Measurements from ENCODE around the gene SLC23A3. TPM values are rescaled to one million over a fixed set of nuclear protein-coding genes. Genes with fewer than 3 reads are reported as not detected.

The SLC23A3 gene
- total and polyA plus RNA-seq, 2 experiments from 2014 or later: 0.58 to 1.2 TPM

- H3F3A ChIP-seq (ENCODE audit: insufficient read depth): peaks cover 23% of the 10 kb centered on the region
- no peak for TF ChIP-seq EZH2 (IDR thresholded peaks at IDR 0.05; ENCODE audit: insufficient read depth, poor library complexity, severe bottlenecking)
- H3K79me2 ChIP-seq (ENCODE audit: insufficient read depth): peaks cover 46% of the 10 kb centered on the region
- peaks cover 18% of the 10 kb centered on the region; the same call in 1 of the 2 replicates for H3K36me3 ChIP-seq (ENCODE audit: low read depth)
- no peaks in the 10 kb centered on the region for H3K9me2 ChIP-seq (ENCODE audit: insufficient read depth)
- peak overlapping the region; percentile 92 for H3K4me3 ChIP-seq
- H3K4me1 ChIP-seq (ENCODE audit: insufficient read depth): peaks cover 28% of the 10 kb centered on the region
- H3K9me3 ChIP-seq (ENCODE audit: low read depth): no peaks in the 10 kb centered on the region
- H4K20me1 ChIP-seq (ENCODE audit: insufficient read depth): no peaks in the 10 kb centered on the region; the same call in 1 of the 2 replicates
- DNase-seq: no peak
- no peak overlapping the region for H2AFZ ChIP-seq
- no peaks in the 10 kb centered on the region for H3K27me3 ChIP-seq (replicated peaks; ENCODE audit: insufficient read depth)
- in situ Hi-C loops (cut with MboI): no loop called here
- 62% methylated on average over 7 of the region's 7 CpGs for WGBS, 2 experiments (ENCODE audit: low coverage in 1 of 2, low lambda C conversion rate in 2 of 2, missing lambda C conversion rate in 2 of 2)
- peak overlapping the region; percentile 95 for H3K9ac ChIP-seq
- H3K27ac ChIP-seq: peak overlapping the region; percentile 98; the same call in 1 of the 2 replicates
- H3K4me2 ChIP-seq (ENCODE audit: unreplicated experiment): peak overlapping the region; percentile 98
These were observed 5.7 kb upstream of the SLC23A3 start for GRCh38 chr2:219175486-219175885.

DNA sequence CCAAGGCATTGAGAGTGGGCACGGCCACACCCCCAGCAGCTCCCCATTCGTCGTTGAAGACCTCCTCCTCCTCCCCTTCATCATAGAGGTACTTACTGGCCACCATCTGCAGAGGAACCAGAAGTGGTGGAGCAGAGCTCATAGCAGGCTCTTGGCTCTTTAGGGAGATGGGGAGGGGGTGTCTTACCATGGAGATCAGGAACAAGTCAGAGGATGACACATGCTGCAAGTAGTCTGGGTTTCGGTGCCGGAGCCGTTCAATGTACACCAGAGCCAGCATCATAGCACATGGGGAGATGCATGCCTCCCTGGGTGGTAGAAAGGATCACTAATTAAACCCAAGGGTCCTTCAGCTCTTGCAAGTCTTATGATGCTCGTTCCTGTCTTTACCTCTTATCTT lies 5.0 kb upstream of the SLC23A3 start:
- 83 to 89% methylated on average over 7 of the region's 7 CpGs for WGBS, 2 experiments (ENCODE audit: low coverage in 1 of 2, low lambda C conversion rate in 2 of 2, missing lambda C conversion rate in 2 of 2)
- Histone ChIP-seq H3K4me2 (ENCODE audit: unreplicated experiment) (no peak overlapping the region), H3F3A (ENCODE audit: insufficient read depth) (peaks cover 26% of the 10 kb centered on the region), H3K36me3 (ENCODE audit: low read depth) (peaks cover 16% of the 10 kb centered on the region; the same call in 1 of the 2 replicates), H3K4me3 (no peak overlapping the region), H3K9me2 (ENCODE audit: insufficient read depth) (no peaks in the 10 kb centered on the region), H3K4me1 (ENCODE audit: insufficient read depth) (peaks cover 28% of the 10 kb centered on the region), H3K27ac (no peak overlapping the region), H3K9ac (no peak overlapping the region), H3K9me3 (ENCODE audit: low read depth) (no peaks in the 10 kb centered on the region), H2AFZ (no peak overlapping the region), H3K27me3 (replicated peaks; ENCODE audit: insufficient read depth) (no peaks in the 10 kb centered on the region), H3K79me2 (ENCODE audit: insufficient read depth) (peaks cover 39% of the 10 kb centered on the region), H4K20me1 (ENCODE audit: insufficient read depth) (no peaks in the 10 kb centered on the region; the same call in 1 of the 2 replicates)
- DNase-seq: no peak
- TF ChIP-seq EZH2phosphoT487 (IDR thresholded peaks at IDR 0.05; ENCODE audit: insufficient read depth, low read depth) (no peak), EZH2 (IDR thresholded peaks at IDR 0.05; ENCODE audit: insufficient read depth, poor library complexity, severe bottlenecking) (no peak)
- in situ Hi-C loops (cut with MboI): no loop called here

GRCh38 chr2:219174146-219174545 lies 4.3 kb upstream of the SLC23A3 start:
- H3K9me3 ChIP-seq (ENCODE audit: low read depth): no peaks in the 10 kb centered on the region
- 49 to 50% methylated on average over 3 of the region's 3 CpGs for WGBS, 2 experiments (ENCODE audit: low coverage in 1 of 2, low lambda C conversion rate in 2 of 2, missing lambda C conversion rate in 2 of 2)
- H3K4me3 ChIP-seq: no peak overlapping the region
- in situ Hi-C loops (cut with MboI): no loop called here
- peaks cover 11% of the 10 kb centered on the region; the same call in 1 of the 2 replicates for H3K36me3 ChIP-seq (ENCODE audit: low read depth)
- H3F3A ChIP-seq (ENCODE audit: insufficient read depth): peaks cover 26% of the 10 kb centered on the region
- H3K4me1 ChIP-seq (ENCODE audit: insufficient read depth): peaks cover 24% of the 10 kb centered on the region
- no peak overlapping the region for H3K4me2 ChIP-seq (ENCODE audit: unreplicated experiment)
- no peaks in the 10 kb centered on the region for H3K9me2 ChIP-seq (ENCODE audit: insufficient read depth)
- H4K20me1 ChIP-seq (ENCODE audit: insufficient read depth): no peaks in the 10 kb centered on the region
- no peak overlapping the region for H3K9ac ChIP-seq
- H2AFZ ChIP-seq: no peak overlapping the region
- TF ChIP-seq EZH2 (IDR thresholded peaks at IDR 0.05; ENCODE audit: insufficient read depth, poor library complexity, severe bottlenecking): no peak
- no peak for TF ChIP-seq EZH2phosphoT487 (IDR thresholded peaks at IDR 0.05; ENCODE audit: insufficient read depth, low read depth)
- H3K27me3 ChIP-seq (replicated peaks; ENCODE audit: insufficient read depth): no peaks in the 10 kb centered on the region
- peaks cover 32% of the 10 kb centered on the region for H3K79me2 ChIP-seq (ENCODE audit: insufficient read depth)
- no peak overlapping the region for H3K27ac ChIP-seq
- DNase-seq: peak; percentile 6

DNA sequence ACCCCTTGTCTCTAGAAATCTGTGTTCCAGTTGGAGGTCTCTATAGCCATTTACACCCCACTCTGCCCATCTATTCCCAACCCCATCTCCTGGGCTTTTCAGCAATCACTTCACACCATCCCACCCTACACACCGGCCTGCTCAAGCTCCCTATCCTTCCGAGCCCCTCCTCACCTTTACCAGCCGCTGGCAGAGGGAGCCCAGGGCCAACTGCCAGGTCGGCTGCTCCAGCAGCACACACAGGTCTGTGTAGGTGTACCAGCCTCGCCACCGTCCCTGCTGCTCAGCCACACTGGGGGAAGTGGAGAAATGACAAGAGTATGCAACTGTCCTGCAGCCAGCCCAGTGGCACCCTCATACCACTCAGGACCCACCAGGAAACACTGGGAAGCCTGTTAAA lies 3.3 kb upstream of the SLC23A3 start:
- Histone ChIP-seq H3K4me3 (no peak overlapping the region), H3K79me2 (ENCODE audit: insufficient read depth) (peaks cover 23% of the 10 kb centered on the region), H3K9me3 (ENCODE audit: low read depth) (no peaks in the 10 kb centered on the region), H3K9ac (no peak overlapping the region), H3K4me1 (ENCODE audit: insufficient read depth) (peaks cover 20% of the 10 kb centered on the region), H3K36me3 (ENCODE audit: low read depth) (peaks cover 11% of the 10 kb centered on the region; the same call in 1 of the 2 replicates), H3F3A (ENCODE audit: insufficient read depth) (peaks cover 26% of the 10 kb centered on the region), H3K4me2 (ENCODE audit: unreplicated experiment) (no peak overlapping the region), H3K27ac (no peak overlapping the region), H2AFZ (no peak overlapping the region), H4K20me1 (ENCODE audit: insufficient read depth) (no peaks in the 10 kb centered on the region), H3K9me2 (ENCODE audit: insufficient read depth) (no peaks in the 10 kb centered on the region), H3K27me3 (replicated peaks; ENCODE audit: insufficient read depth) (no peaks in the 10 kb centered on the region)
- in situ Hi-C loops (cut with MboI): no loop called here
- DNase-seq: no peak
- 71 to 77% methylated on average over 6 of the region's 6 CpGs for WGBS, 2 experiments (ENCODE audit: low coverage in 1 of 2, low lambda C conversion rate in 2 of 2, missing lambda C conversion rate in 2 of 2)
- TF ChIP-seq EZH2phosphoT487 (IDR thresholded peaks at IDR 0.05; ENCODE audit: insufficient read depth, low read depth) (no peak), EZH2 (IDR thresholded peaks at IDR 0.05; ENCODE audit: insufficient read depth, poor library complexity, severe bottlenecking) (no peak)

All from GM23248 (cell line).